Kidney epithelial cell (primary cell): ENCODE measurements around the gene PURA. TPM values are rescaled to one million over a fixed set of nuclear protein-coding genes. Genes with fewer than 3 reads are reported as not detected.
A peak's percentile ranks its signal among the peaks of the same experiment; 100 is the strongest.

Source experiments
- DNase-seq: peaks from one replicate; pipeline ENCODE4 v3.0.0-alpha.2; 2010; ENCODE audit warnings: low read depth
- H3K27me3 ChIP-seq: 2 replicates; pipeline ENCODE4 v1.6.0; 2011; ENCODE audit warnings: low read length; ENCODE audit not compliant: control insufficient read depth, insufficient read depth
- H3K36me3 ChIP-seq: 2 replicates; pipeline ENCODE4 v1.5.1; 2011; ENCODE audit warnings: low read length; ENCODE audit not compliant: control insufficient read depth, insufficient read depth
- H3K4me3 ChIP-seq: 2 replicates; pipeline ENCODE4 v1.5.1; 2011; ENCODE audit warnings: low read depth, mild to moderate bottlenecking, control low read depth, low read length
- CTCF ChIP-seq: IDR thresholded peaks from 2 replicates; pipeline ENCODE4 v1.5.1; 2011; ENCODE audit warnings: mild to moderate bottlenecking, moderate library complexity, low read length, control low read depth, inconsistent platforms; ENCODE audit not compliant: insufficient read depth, poor library complexity, severe bottlenecking
- total RNA-seq: library from RNA; depleted of rRNA; stranded (reverse); fragments of >200 nt; gene quantifications from 2 replicates; pipeline ENCODE4 v1.2.3, GENCODE V29; 2015

Gene PURA
- total RNA-seq, 1 donor from 2014 or later: 7.1 TPM

- DNase-seq: no peak
- no peaks in the 10 kb centered on the region for H3K36me3 ChIP-seq
- H3K4me3 ChIP-seq: no peak overlapping the region
- no peak for TF ChIP-seq CTCF
- H3K27me3 ChIP-seq: peaks cover 17% of the 10 kb centered on the region
Observed at GRCh38 chr5:140142856-140143255, 28.9 kb downstream of the PURA start.

GRCh38 chr5:140143521-140144258 is 29.8 kb downstream of the PURA start:
- Histone ChIP-seq H3K4me3 (no peak overlapping the region), H3K27me3 (peaks cover 17% of the 10 kb centered on the region), H3K36me3 (no peaks in the 10 kb centered on the region)
- no peak for DNase-seq
- no peak for TF ChIP-seq CTCF

- Histone ChIP-seq H3K4me3 (no peak overlapping the region), H3K36me3 (no peaks in the 10 kb centered on the region), H3K27me3 (peaks cover 17% of the 10 kb centered on the region)
- no peak for TF ChIP-seq CTCF
- no peak for DNase-seq
Observed at GRCh38 chr5:140145256-140145655, 31.3 kb downstream of the PURA start.

GRCh38 chr5:140145818-140146522 is 32.1 kb downstream of the PURA start:
- H3K27me3 ChIP-seq: peaks cover 17% of the 10 kb centered on the region
- no peaks in the 10 kb centered on the region for H3K36me3 ChIP-seq
- peak overlapping the region; percentile 44 for H3K4me3 ChIP-seq
- TF ChIP-seq CTCF: peak; percentile 19
- peak; percentile 10 for DNase-seq

GRCh38 chr5:140146523-140146842 is 32.6 kb downstream of the PURA start:
- no peaks in the 10 kb centered on the region for H3K36me3 ChIP-seq
- TF ChIP-seq CTCF: no peak
- DNase-seq: no peak
- H3K27me3 ChIP-seq: peaks cover 17% of the 10 kb centered on the region
- peak overlapping the region; percentile 44 for H3K4me3 ChIP-seq
